Cardiac fibroblast (primary cell): ENCODE results near the gene SLC26A8.
"Not testable (repeated sequence)": the region's sequence is repeated elsewhere in the genome, so short reads cannot be mapped to it uniquely, and the experiment has no call there.

Experiments
- DNase-seq, 2 donors: peaks; one replicate each; pipeline versions ENCODE4 v3.0.0 to v3.0.0-alpha.2; 2010; ENCODE audit warnings: low read depth in 2 of 2
- H3K4me3 ChIP-seq, 2 donors: replicated peaks in 1 of 2; 1 replicate in 1 of 2; 2 replicates in 1 of 2; pipeline ENCODE4 v1.5.1; 2011; ENCODE audit warnings: low read depth in 2 of 2, low read length in 2 of 2, mild to moderate bottlenecking in 2 of 2, moderate library complexity in 1 of 2
- TF ChIP-seq, protein P1 (sequence below): IDR thresholded peaks from one replicate; pipeline ENCODE4 v1.5.1; 2011; ENCODE audit warnings: low read depth, mild to moderate bottlenecking, low read length, inconsistent platforms

Gene SLC26A8

DNA sequence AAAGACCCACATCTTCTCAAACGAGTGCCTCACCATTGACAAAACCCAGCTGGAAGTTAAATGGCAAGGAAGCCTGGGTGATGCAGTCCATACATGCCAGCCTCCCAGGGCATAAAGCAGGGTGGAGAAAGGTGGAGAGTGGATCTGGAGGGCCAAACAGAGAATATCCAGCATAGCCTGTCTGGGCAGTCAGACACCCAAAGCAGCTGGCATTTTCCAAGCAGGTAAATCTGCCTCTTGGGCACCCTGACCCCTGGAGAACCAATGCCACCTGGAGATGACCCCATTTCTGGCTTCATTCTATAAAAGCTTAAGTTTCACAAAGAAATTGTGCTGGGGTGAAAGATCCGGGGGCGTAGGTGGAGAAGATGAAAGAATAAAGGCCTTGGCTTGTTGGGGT is 98.5 kb downstream of the SLC26A8 start:
- TF ChIP-seq, protein P1, sequence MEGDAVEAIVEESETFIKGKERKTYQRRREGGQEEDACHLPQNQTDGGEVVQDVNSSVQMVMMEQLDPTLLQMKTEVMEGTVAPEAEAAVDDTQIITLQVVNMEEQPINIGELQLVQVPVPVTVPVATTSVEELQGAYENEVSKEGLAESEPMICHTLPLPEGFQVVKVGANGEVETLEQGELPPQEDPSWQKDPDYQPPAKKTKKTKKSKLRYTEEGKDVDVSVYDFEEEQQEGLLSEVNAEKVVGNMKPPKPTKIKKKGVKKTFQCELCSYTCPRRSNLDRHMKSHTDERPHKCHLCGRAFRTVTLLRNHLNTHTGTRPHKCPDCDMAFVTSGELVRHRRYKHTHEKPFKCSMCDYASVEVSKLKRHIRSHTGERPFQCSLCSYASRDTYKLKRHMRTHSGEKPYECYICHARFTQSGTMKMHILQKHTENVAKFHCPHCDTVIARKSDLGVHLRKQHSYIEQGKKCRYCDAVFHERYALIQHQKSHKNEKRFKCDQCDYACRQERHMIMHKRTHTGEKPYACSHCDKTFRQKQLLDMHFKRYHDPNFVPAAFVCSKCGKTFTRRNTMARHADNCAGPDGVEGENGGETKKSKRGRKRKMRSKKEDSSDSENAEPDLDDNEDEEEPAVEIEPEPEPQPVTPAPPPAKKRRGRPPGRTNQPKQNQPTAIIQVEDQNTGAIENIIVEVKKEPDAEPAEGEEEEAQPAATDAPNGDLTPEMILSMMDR, result no peak

DNA sequence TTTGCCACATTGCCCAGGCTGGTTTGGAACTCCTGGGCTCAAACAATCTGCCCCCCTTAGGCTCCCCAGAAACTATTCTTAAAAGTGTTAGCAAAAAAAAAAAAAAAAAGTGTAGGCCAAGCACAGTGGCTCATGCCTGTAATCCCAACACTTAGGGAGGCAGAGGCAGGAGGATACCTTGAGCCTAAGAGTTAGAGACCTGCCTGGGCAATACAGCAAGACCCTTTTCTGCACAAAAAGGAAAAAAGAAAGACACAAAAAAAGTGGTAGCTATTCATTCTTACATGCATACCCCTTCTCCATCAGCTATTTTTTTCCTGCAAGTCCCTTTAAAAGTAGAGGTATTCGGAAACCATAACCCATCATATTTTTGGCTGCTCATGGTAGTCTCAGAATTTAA is 100.3 kb downstream of the SLC26A8 start:
- TF ChIP-seq, protein P1, result no peak
- H3K4me3 ChIP-seq, result no peak overlapping the region
- no peak for DNase-seq

More for the DNA sequence above, 98.5 kb downstream of the SLC26A8 start:
- H3K4me3 ChIP-seq, result no peak overlapping the region
- DNase-seq, result no peak

DNA sequence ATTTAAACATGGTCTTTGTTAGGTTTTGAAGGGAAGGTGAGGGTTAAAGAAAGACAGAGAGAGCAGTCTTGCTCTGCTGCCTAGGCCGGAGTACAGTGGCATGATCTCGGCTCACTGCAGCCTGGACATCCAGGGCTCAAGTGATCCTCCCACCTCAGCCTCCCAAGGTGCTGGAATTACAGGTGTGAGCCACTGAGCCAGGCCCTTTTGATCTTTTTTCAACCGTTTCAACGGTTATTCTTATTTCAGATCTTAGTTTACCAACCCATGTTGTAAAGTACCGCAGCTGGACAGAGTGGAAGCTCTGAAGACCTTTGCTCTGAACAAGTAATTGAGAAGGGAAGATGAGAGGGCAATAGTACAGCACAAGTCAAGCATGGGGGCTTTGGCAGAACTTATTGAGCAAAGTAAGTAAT is 102.3 kb downstream of the SLC26A8 start:
- TF ChIP-seq, protein P1, result no peak

DNA sequence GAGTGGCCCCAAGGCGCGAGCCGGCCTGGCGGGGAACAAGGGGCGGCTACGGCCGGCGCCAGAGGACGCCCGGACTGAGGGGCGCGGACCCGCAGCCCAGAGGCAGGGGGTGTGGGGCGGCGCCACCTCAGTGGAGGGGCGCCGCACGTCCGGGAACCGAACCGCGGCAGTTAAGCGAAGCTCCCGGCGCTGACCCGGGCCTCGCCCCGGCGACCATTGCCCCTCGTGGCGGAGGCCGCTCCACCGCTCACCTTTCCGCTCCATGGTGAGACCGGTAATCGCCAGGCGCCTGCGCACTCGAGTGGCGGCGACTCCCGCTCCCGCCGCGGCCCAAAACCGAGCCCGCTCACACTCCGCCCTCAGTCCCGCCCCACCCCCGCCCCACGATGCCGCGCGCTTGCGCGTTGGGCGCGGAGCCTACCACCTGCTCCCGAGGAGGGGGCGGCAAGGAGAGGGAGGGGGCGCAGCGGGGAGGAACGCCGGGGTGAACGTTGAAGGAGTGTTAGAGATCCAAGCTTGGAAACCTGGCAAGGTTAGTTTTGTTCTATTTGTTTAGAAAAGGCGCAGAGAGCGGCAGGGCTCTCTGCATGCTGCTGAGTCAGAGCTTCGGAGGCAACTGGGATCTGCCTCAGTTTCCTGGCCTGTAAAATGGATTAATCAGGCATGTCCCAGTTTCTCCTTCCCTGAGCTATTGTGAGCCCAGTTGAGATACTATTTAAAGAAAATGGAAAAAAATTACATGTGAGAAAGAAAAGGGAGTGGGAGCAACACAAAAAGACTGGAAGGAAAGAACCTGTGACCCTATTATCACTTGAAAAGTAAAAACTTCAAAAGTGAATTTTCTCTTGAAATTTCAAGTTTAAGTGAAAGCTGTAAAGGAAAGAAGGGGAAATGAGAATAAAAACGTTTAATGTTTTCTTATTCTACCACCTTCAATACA is 103.4 kb downstream of the SLC26A8 start, which contains the start of gene SRPK1:
Gene SRPK1 (minus strand): TSS at position 306 of the 940 bp plus-strand sequence. CDS start 42 bp downstream, at position 264.
- peak; percentile 81 to 84 for DNase-seq
- H3K4me3 ChIP-seq, result peak within 1 kb of the TSS; percentile 69 to 83
- TF ChIP-seq, protein P1, result no peak

More for the DNA sequence above, 102.3 kb downstream of the SLC26A8 start:
- no peak overlapping the region for H3K4me3 ChIP-seq
- DNase-seq, result no peak

DNA sequence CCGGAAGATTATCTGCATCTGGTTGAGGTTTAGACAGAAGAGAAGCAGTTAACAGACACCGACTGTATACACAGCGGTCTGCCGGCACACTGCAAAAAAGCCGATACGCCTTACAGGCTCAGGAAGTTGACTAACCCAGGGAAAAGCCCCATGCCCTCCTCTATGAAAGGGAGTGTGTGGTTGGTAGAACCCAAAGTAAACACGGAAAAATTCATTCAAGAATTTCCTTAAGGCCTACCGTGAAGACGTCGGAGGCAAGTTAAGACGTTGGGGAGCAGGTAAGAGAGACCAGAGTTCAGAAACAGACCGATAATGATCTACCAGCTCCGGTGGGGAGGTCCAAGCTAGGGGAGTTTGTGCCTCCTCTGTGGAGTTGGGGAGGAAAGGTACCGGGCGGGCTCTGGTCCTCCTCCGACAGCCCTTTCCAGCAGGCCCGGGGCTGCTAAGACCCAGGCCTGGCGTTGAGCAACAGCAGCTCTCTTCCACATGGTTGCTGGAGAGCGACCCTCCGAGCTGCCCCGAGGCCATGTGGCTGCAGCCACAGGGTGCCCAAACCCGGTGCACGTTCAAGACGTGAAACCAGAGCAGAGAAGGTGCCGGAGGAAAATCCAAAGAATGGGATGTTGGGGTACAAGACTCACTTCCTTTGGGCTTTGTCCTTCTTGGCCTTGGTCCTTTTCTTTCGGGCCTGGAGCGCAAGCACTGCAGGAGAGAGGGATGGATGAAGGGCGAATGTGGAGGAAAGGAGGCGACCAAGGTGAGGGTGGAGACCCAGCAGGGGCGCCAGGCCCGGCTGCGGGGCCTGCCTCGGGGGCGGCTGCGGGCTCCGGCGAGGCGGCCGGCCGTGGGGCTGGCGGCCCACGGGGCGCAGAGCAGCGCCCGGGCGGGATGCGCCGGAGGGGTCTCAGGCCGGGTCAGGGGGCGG is 104.4 kb downstream of the SLC26A8 start:
- DNase-seq, result peak; percentile 58 to 85
- H3K4me3 ChIP-seq, result peak overlapping the region; percentile 69 to 83
- TF ChIP-seq, protein P1, result no peak

GRCh38 chr6:35919085-35919826 is 105.2 kb downstream of the SLC26A8 start:
- DNase-seq, result peak in 1 of 2 donors; percentile 82
- H3K4me3 ChIP-seq, result peak overlapping the region; percentile 69 to 83
- TF ChIP-seq, protein P1, result no peak

DNA sequence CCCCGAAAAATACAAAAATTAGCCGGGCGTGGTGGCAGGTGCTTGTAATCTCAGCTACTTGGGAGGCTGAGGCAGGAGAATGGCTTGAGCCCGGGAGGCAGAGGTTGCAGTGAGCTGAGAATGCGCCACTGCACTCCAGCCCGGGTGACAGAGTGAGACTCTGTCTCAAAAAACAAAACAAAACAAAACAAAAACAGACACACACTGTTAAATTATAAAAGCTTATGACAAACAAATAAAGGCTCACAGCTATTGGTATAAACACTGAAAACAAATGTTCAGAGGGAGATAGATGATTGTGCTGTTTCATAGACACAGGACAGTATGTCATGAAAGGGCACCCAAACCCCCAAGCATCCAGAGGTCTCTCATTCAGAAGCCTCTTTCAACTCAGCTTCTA is 107.5 kb downstream of the SLC26A8 start:
- not testable (repeated sequence) for DNase-seq, H3K4me3 ChIP-seq
